HG02678 (cell line): ENCODE results near the gene CER1.

ENCODE experiments used
- ATAC-seq: cut with Tn5 transposase; IDR thresholded peaks from one replicate; pipeline ENCODE4 v1.9.1; 2021; ENCODE audit warnings: mild to moderate bottlenecking, moderate library complexity; ENCODE audit not compliant: unreplicated experiment

CER1 gene

GRCh38 chr9:14722391-14723035 lies at the start of gene CER1:
CER1 (minus strand) TSS chr9:14722733; CDS start chr9:14722672, 61 bp downstream.
- ATAC-seq: no peak

- ATAC-seq: no peak
These were observed 48.1 kb upstream of the CER1 start for GRCh38 chr9:14770592-14770991.

- peak; percentile 55 for ATAC-seq
These were observed 46.7 kb upstream of the CER1 start for GRCh38 chr9:14769230-14769571.

GRCh38 chr9:14768405-14769229 lies 46.1 kb upstream of the CER1 start:
- peak; percentile 45 for ATAC-seq

GRCh38 chr9:14766299-14766698 lies 43.8 kb upstream of the CER1 start:
- no peak for ATAC-seq

GRCh38 chr9:14761584-14761983 lies 39.1 kb upstream of the CER1 start:
- no peak for ATAC-seq

- no peak for ATAC-seq
These were observed 37.5 kb upstream of the CER1 start for GRCh38 chr9:14760060-14760459.

- ATAC-seq: no peak
These were observed 33.8 kb upstream of the CER1 start for GRCh38 chr9:14756291-14756690.

GRCh38 chr9:14752871-14753270 lies 30.3 kb upstream of the CER1 start:
- ATAC-seq: no peak

GRCh38 chr9:14752271-14752670 lies 29.7 kb upstream of the CER1 start:
- ATAC-seq: no peak

- ATAC-seq: no peak
These were observed 28.3 kb upstream of the CER1 start for GRCh38 chr9:14750821-14751220.

GRCh38 chr9:14749741-14750211 lies 27.2 kb upstream of the CER1 start:
- ATAC-seq: no peak

GRCh38 chr9:14748373-14748772 lies 25.8 kb upstream of the CER1 start:
- ATAC-seq: no peak

- no peak for ATAC-seq
These were observed 24.6 kb upstream of the CER1 start for GRCh38 chr9:14747111-14747510.

- ATAC-seq: no peak
These were observed 24.1 kb upstream of the CER1 start for GRCh38 chr9:14746626-14747025.

GRCh38 chr9:14744768-14745167 lies 22.2 kb upstream of the CER1 start:
- no peak for ATAC-seq

GRCh38 chr9:14741369-14741768 lies 18.8 kb upstream of the CER1 start:
- ATAC-seq: peak; percentile 99

- no peak for ATAC-seq
These were observed 10.6 kb upstream of the CER1 start for GRCh38 chr9:14733133-14733532.

- no peak for ATAC-seq
These were observed 8.9 kb upstream of the CER1 start for GRCh38 chr9:14731294-14731981.

GRCh38 chr9:14730461-14730898 lies 7.9 kb upstream of the CER1 start:
- no peak for ATAC-seq

- ATAC-seq: no peak
These were observed 768 bp upstream of the CER1 start for GRCh38 chr9:14723301-14723700.
